HG03097 (cell line): ENCODE data around the gene A3GALT2.

ENCODE experiments used
- ATAC-seq: cut with Tn5 transposase; IDR thresholded peaks from one replicate; pipeline ENCODE4 v1.9.1; 2021; ENCODE audit not compliant: unreplicated experiment, low FRiP score

A3GALT2 gene

DNA sequence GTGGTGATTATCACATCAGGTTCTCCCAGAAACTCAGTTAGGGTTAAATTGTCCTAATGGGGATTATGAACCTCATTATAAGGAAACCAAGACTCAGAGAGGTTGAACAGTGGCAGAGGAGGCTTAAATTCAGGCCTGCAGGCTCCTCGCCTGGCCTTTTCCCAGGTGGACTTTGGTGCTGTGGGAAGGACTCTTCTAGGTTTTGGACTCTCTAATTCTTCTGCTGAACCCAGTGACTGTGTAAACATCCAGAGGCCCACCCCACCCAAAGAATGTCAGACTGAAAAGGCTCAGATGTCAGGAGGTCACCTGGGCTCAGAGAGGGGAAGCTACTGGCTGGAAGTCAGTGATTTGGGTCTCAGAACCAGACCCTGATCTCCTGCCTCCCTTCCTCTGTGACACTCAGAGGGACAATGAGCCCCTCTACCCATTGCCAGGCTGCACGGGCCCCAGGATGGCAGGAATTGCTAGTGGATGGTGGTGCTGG lies 62.1 kb downstream of the A3GALT2 start:
- ATAC-seq = no peak

DNA sequence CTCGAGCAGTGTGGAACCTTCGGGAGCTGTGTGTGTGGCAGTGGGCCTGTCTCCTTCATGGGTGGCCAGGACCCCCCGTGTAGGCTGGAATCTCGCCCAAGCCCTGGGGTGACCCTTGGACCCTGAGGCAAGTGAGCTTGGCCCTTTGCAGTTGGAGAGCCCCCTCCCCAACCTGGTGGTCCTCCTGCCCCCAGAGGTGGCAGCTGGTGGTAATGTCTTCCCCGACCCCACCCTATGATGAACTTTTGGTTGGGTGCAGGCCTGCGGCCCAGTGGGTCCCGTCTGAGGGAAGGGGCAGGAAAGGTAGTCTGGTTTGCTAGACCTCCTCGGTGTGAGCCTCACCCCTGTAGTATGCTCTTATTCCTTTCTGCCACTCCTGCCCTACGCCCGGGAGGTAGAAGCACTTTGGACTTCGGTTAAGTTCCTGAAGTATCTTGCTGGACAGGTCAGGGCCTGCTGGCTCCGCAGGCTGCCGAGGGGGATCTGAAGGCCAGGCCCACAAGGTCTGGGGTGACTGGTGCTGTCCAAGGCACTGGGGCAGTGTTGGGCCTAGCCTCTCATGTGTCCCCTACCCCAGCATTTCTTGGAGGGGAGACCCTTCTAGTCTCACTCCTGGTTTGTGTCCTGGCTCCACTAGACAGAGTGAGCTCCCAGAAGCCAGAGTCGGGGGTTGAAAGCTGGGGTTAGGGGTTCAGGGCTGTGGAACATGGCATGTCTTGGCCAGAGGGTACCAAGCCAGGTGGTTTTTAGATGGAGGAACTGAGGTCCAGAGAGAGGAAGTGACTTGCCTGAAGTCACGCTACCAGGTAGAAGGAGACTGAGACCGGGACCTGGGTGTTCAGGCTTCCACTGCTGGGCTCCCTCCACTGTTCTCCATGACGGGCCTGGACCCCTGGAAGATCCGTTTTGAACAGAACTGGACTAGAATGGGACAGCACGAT lies 62.9 kb downstream of the A3GALT2 start:
- ATAC-seq = no peak

DNA sequence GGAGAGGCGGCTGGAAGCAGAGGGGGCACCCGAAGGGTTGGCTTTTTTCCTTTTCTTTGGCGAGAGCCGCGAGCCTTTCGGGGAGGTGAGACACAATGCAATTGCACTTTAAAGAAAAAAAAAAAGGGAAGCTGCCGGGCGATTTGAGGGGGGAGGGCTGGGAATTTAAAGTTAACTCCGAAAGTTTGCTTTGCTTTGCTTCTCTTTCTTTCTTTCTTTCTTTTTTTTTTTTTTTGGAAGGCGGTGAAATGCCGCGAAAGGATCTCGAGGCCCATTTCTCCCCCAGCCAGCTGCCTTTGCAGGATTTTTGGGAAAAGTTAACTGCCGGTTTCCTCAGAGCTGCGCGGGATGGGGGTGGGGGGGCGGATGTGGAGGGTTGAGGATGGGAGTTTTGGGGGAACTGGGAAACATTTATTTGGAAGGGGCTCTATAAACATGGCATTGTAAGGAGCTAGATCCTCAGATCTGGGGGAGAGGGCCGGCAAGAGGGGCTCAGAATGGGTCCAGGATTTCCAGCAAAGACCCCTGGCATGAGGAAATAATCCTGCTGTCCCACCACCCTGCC lies 63.6 kb downstream of the A3GALT2 start:
- ATAC-seq = no peak
